Measurements from ENCODE around the gene CYP2J2. TPM values are rescaled to one million over a fixed set of nuclear protein-coding genes. Genes with fewer than 3 reads are reported as not detected.
"Not testable (repeated sequence)": the region's sequence is repeated elsewhere in the genome, so short reads cannot be mapped to it uniquely, and the experiment has no call there.

The CYP2J2 gene
- polyA plus RNA-seq, 3 donors = 0.72 to 1.0 (median 1.00) TPM

GRCh38 chr1:59921258-59921899 is 5.2 kb downstream of the CYP2J2 start:
- not testable (repeated sequence) for DNase-seq (ENCODE audit: low read depth in 3 of 3, low spot score in 2 of 3)

GRCh38 chr1:59919746-59920145 is 6.8 kb downstream of the CYP2J2 start:
- no peak for DNase-seq (ENCODE audit: low read depth in 3 of 3, low spot score in 2 of 3)

- no peak for DNase-seq (ENCODE audit: low read depth in 3 of 3, low spot score in 2 of 3)
These were observed 8.8 kb downstream of the CYP2J2 start for GRCh38 chr1:59917785-59918180.

DNA sequence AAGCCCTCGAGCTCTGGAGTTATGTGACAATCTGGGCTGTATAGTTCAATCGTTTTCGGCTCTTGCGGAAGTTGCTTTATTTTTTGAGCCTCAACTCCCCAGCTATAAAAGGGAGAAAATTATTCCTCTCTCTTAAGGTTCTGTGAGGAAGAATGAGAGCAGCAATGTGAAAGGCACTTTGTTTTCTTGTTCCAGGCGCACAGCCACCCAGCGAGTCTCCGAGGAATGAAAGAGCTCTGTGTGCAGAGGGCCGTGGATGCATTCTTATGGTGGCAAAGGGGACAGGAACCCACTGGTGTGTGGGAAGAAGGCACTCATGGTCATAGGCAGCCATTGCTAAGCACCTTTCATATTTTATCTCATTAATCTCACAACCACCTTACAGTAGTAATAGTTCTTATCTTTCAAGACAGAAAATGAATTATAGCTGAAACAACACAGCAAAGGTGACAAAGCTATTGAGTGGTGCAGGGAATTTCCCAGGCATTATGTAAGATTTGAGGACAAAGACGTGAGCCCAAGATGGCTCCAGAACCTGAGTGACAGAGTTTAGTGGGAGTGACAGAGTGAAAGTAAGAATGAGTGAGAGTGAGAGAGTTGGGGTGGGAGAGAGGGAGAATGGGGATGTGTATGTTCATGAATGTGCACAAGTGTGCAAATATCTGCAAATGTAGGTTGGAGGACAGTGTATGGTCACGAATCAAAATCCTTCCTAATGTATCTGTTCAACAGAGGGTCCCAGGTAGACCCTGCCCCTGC is 9.4 kb downstream of the CYP2J2 start:
- no peak for DNase-seq (ENCODE audit: low read depth in 3 of 3, low spot score in 2 of 3)

- no peak for DNase-seq (ENCODE audit: low read depth in 3 of 3, low spot score in 2 of 3)
These were observed 11.1 kb downstream of the CYP2J2 start for GRCh38 chr1:59915516-59915915.

DNA sequence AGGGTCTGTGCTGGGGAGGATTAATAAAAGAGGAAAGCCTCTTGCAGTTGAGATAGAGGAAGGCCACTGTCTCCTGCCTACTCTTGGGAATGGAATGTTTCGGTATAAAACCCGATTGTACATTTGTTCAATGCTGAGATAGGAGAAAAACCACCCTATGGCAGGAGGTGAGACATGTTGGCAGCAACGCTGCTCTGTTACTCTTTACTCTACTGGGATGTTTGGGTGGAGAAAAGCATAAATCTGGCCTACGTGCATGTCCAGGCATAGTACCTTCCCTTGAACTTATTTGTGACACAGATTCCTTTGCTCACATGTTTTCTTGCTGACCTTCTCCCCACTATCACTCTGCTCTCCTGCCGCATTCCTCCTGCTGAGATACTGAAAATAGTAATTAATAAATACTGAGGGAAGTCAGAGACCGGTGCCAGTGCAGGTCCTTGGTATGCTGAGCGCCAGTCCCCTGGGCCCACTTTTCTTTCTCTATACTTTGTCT is 11.7 kb downstream of the CYP2J2 start:
- not testable (repeated sequence) for DNase-seq (ENCODE audit: low read depth in 3 of 3, low spot score in 2 of 3)

GRCh38 chr1:59908682-59909081 is 17.9 kb downstream of the CYP2J2 start:
- no peak for DNase-seq (ENCODE audit: low read depth in 3 of 3, low spot score in 2 of 3)

GRCh38 chr1:59908084-59908483 is 18.5 kb downstream of the CYP2J2 start:
- DNase-seq (ENCODE audit: low read depth in 3 of 3, low spot score in 2 of 3) = no peak

- DNase-seq (ENCODE audit: low read depth in 3 of 3, low spot score in 2 of 3) = no peak
These were observed 19.6 kb downstream of the CYP2J2 start for GRCh38 chr1:59906931-59907330.

- no peak for DNase-seq (ENCODE audit: low read depth in 3 of 3, low spot score in 2 of 3)
These were observed 23.3 kb downstream of the CYP2J2 start for GRCh38 chr1:59903141-59903754.

GRCh38 chr1:59901770-59902388 is 24.7 kb downstream of the CYP2J2 start:
- no peak for DNase-seq (ENCODE audit: low read depth in 3 of 3, low spot score in 2 of 3)

- no peak for DNase-seq (ENCODE audit: low read depth in 3 of 3, low spot score in 2 of 3)
These were observed 25.9 kb downstream of the CYP2J2 start for GRCh38 chr1:59900640-59901039.

- no peak for DNase-seq (ENCODE audit: low read depth in 3 of 3, low spot score in 2 of 3)
These were observed 27.6 kb downstream of the CYP2J2 start for GRCh38 chr1:59898927-59899326.

DNA sequence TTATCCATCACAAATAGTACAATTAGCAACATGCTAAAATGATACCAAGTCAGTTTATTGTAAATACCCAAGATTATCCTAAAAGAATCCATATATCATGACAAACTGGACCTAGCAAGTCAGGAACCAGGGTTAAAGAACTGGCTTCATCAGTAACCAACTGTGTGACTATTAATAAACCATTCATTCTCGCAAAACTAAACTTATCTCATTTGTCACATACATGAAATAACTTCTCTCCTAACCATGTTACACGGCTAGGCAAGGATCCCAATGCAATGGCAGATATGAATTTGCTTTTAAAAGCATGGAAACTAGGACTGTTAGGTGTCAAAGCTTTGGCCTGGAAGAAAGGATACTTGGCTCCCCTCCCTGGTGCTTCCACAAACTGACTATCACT is 29.4 kb downstream of the CYP2J2 start:
- DNase-seq (ENCODE audit: low read depth in 3 of 3, low spot score in 2 of 3) = no peak

DNA sequence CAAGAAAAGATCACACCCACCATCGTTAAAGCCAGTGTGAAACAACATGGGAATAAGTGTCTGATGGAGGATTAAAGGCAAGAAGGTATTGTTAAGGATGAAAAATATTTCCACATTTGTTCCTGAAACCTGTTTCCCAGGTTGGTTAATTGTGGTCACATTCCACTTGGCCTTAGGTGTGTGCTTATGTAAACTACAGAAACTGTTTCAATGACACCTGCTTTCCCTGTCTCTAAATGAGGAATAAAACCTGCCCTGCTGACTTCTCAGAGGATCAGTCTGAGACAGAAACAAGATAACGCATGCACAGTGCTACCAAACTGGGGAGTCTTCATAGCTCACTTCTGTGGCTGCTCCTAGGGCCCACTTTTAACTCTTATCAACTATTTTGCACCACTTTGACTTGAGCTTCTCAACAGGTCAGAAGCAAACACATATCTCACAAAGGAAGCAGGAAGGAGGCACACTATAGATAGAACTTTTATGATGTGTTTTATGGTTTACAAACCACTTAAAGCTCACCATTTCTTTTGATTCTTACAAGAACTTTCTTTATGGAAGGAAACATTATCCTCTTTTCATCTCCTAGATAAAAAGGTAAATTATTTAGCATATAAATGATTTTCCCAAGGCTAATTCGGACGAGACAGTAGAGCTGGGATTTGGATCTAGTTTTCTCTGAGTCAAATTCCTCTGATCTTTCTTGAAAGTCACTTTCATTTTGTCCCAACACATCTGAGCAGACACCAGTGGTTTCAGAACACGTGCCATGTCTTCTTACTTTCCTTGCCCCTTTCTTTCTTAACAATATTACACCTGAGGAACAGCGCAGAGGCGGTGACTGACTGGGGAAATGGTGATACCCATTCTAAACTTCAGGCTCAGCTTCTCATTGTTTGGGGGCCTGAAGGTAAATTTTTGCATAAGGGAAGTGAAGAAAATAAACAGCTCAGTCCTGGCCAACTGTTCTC is 33.4 kb downstream of the CYP2J2 start:
- no peak for DNase-seq (ENCODE audit: low read depth in 3 of 3, low spot score in 2 of 3)

DNA sequence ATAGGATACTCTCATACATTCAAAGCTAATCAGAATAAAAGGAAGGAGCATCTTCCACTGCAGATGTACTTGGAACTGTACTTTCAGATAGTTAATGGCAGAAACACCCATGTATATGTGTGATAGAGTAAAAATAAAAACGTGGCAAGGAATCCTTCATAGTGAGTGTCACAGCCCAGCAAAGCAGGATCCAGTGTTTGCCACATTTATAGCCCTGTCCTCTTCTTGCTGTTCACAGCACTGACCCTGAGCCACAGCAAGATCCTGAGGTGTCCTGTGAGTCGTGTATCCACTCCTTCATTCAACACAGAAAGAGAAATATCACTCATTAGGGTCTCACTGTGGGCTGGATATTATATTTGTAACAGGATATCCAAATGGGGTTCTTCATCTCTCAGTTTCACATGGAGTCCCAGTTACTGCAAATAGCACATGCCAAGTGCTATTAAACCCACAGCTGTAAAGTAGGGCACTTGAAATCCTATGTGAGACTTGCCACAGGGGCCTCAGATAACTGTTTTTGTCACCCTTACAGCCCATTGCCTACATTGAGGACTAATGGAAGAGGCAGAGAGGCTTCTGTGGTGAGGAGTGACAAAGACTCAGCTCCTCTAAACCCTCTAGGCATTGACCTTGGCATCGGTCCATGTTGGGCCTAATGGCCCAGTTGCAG is 41.3 kb downstream of the CYP2J2 start:
- DNase-seq (ENCODE audit: low read depth in 3 of 3, low spot score in 2 of 3) = no peak

GRCh38 chr1:59880735-59881134 is 45.8 kb downstream of the CYP2J2 start:
- DNase-seq (ENCODE audit: low read depth in 3 of 3, low spot score in 2 of 3) = no peak

DNA sequence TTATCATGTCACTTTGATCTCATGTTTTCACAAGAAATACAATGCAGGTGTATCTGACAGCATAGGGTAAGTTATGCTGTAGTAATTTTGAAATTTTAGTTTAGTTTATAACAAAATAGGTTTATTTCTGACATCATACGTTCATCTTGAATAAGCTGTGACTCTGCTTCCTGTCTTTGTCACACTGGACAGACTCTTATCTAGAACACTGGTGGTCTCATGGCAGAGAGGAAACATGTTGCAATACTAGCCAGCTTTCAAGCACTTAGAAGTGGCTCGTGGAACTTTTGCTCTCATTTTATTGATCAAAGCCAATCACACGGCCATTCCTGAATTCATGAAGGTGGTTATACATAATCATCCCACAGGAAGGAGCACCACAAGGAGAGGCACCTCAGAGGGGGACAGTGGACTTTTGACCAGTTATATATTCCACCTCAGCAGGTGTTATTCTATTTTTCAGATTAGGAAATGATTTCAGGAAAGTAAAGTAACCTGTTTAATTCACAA is 46.5 kb downstream of the CYP2J2 start:
- no peak for DNase-seq (ENCODE audit: low read depth in 3 of 3, low spot score in 2 of 3)

DNA sequence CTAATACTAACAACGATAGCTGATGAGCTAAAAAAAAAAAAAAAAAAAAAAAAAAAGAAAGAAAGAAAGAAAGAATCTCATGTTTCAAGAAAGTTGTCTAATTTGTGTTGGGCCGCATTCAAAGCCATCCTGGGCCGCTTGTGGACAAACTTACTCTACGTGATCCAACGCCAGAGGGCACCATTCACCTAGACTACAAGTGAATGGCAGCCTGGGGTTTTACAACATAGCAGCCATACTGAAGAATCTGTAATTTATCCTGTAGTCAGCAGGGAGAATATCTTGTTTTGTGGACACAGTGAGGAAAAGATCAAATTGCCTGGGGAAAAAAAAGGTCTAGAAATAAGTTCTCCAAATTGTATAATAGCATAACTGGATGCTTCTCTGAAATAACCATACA is 47.0 kb downstream of the CYP2J2 start:
- DNase-seq (ENCODE audit: low read depth in 3 of 3, low spot score in 2 of 3) = peak; percentile 38 to 60 (median 55)
